Stimulated activated CD8-positive, alpha-beta memory T cell treated with anti-CD3 and anti-CD28 coated beads, Interleukin-7, amount 100 ng/mL, for 24 hours (primary cell): ENCODE data around the gene HMCN2.

Experiments used
- DNase-seq: peaks from one replicate; pipeline ENCODE4 v3.0.0-alpha.2; 2020; ENCODE audit warnings: low read depth

The HMCN2 gene

DNA sequence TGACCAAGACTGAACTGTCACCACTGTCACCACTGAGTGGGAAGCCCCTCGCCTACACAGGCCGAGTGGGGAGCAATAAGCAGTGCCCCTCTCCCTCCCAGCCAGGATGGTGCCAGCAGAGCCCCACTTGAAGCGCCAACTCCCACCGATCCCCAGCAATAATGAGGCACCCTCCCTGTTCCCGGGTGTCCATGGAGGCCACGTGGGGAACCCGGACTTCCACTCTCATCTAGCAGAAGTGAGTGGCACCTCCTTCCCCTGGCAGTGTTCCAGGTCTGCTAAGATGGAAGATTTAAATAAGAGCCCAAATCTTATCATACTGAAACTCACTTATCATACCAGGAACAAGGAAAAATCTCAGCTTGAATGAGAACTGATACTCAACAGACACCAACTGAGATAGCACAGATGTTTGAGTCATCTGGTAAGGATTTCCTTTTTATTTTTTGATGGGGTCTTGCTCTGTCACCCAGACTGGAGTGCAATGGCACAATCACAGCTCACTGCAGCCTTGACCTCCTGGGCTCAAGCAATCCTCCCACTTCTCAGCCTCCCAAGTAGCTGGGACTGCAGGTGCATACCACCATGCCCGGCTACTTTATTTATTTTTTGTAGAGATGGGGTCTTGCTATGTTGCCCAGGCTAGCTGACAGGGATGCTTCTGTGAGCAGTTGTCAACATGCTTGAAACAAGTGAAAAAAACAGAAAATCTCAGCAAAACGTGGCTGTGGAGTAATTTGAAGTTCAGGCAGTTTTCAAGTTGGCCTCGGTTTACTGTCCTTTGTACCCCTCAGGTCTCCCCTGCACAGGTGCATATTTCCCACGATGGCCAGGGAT lies 149.6 kb downstream of the HMCN2 start:
- no peak for DNase-seq

DNA sequence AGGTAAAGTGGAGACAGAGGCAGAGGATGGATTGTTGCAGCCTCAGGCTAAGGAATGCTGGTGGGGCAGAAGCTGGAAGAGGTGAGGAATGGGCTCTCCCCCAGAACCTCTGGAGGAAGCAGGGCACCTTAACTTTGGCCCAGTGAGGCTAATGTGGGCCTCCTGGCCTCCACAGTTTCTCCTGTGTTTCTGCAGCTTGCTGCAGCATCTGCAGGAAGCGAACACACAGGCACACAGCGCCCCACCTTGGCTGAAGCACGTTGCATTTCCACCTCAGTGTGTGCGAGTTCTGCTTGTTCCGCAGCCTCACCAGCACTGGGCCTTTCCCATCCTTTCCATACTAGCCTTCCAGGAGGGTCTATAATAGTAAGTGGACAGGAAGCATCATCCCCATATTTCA lies 152.0 kb downstream of the HMCN2 start:
- no peak for DNase-seq

DNA sequence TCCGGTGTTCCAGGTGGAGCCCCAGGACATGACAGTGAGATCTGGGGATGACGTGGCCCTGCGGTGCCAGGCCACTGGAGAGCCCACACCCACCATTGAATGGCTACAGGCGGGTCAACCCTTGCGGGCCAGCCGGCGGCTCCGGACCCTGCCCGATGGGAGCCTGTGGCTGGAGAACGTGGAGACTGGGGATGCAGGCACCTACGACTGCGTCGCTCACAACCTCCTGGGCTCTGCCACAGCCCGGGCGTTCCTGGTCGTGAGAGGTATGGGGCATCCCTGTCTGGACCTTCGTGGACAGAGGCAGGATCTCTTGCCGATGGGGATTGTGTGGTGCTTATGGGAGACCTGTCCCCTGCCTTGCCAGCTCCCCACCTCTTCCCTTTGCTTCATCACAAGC lies 153.2 kb downstream of the HMCN2 start:
- DNase-seq: no peak

DNA sequence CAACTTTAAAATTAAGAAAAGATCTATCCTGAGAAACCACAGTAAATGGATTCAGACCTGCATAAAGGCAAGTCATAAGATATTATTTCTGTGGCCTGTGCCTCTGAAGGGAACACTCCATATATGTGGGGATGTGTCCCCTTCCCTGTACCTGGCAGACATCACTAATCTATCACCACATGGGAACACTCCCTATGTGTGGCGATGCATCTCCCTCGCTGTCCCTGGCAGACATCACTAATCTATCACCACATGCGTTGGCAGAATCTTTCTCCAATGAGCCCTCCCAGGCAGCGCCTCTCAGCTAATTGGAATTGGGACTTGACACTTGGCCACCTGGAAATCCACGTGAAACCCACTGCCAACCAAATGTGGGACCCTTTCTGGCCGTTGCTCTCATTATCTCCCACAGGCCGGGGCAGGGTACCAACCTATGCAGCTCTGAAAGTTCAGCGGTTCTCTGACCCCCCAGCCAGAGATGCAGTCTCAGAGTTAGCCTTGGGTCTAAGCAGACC lies 154.0 kb downstream of the HMCN2 start:
- DNase-seq: no peak

DNA sequence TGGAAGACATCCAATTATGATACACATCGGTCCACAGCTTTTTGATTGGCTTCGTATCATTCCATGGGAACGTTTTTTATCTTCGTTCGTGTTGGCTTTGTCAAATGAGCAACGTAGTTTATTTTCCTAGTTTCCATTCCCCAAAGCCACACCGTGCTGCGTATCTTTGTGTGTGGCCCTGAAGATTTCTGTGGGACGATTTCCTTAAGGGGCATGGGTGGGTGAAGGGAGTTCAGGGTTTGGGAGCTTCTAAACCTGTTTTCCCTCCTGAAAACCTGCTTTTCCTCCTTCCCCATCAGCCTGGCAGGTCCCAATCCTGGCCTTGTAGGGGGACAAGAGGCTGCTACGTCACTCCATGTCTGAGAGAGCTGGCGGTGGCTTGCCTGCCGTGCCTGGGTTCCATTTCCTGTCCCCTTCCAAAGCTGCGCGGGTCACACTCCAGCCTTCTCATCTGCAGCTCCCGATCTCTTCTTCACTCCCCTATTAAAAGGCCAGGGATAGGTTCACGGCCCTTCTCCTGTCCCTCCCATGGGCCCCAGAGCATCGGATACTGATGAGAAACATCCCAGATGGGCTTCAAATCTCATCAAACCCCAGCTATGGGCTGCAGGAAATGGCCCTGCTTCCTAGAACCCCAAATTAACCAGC lies 155.7 kb downstream of the HMCN2 start:
- DNase-seq: no peak

DNA sequence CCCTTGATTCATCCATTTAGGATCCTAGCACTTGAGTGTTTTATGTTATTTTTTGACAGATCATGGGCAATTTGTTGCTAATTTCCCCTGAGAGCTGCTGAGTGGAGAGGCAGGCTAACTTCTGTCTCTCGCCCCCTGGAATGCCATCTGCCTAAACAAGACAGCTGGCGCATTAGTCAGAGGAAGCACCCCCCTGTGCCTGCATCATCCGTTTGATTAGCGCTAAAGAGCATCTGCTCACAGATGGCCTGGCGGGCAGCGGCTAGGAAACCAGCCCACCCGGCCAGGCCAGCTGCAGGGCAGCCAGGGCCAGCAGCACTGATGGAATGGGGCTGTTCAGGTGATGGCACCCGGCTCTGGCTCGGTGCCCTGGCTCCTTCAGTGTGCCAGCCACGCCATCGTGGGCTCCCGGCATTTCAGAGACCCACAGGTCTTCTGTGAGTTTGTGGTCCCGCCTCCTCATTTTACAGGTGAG lies 156.3 kb downstream of the HMCN2 start:
- DNase-seq: no peak

DNA sequence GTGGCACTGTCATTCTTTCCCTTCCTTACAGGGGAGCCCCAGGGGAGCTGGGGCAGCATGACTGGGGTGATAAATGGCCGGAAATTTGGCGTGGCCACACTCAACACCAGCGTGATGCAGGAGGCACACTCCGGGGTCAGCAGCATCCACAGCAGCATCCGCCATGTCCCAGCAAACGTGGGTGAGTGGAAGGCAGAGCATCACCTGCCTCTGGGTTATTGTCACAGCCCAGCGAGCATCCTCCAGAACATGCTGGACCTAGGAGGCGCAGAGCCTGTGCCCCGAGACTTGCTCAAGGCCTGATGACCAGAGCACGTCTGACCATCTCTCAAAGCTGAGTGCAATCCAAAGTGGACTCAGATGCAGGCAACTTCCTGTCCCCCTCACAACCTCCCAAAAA lies 157.0 kb downstream of the HMCN2 start:
- DNase-seq: no peak

DNA sequence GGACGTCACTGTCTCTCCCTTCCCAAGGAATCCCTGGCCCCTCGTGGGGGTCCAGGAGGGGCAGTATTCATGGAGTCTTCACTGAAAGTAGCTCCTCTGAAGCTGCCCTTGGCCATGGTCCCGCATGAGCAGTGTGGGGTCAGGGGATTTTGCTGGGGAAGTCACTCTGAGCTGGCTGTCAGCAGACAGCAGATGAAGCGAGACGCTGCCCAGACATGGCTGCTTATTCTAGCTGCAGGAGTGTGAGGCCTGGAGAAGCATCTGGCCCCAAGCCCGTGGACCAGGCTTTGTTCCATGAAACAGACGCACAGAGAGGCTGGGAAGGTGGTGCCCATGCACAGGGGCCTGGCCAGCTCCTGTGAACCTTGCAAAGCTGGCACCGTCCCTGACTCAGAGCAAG lies 157.7 kb downstream of the HMCN2 start:
- DNase-seq: no peak

DNA sequence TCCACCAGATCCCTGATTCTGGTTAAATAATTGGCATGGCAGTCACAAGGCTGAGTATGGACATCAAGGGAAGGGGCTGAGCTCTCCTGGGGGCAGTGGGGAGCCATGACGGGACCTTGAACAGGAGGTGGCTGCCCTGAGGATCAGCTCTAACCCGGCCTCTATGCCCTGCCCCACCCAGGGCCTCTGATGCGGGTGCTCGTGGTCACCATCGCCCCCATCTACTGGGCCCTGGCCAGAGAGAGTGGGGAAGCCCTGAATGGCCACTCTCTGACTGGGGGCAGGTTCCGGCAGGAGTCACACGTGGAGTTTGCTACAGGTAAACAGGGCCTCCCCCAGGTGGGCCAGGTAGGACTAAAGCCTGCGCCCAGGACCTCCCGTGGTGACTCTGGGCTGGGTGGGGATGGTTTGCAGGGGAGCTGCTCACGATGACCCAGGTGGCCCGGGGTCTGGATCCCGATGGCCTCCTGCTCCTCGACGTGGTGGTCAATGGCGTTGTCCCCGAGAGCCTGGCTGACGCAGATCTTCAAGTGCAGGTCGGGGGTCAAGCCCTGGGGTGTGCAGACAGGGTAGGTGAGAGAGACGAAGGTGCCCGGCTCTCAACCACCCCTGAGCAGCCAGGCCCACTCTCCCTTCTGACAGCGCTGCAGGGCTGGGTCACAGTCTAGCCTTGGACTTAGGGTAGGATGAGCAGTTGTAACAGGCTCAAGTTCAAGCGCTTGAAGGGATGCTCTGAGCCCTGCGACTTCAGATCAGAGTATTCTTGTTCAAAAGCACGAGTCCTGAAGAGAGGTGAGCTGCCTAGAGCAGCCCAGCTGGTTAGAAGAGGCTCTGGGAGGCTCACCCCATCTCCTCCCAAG lies 159.3 kb downstream of the HMCN2 start:
- DNase-seq: no peak

DNA sequence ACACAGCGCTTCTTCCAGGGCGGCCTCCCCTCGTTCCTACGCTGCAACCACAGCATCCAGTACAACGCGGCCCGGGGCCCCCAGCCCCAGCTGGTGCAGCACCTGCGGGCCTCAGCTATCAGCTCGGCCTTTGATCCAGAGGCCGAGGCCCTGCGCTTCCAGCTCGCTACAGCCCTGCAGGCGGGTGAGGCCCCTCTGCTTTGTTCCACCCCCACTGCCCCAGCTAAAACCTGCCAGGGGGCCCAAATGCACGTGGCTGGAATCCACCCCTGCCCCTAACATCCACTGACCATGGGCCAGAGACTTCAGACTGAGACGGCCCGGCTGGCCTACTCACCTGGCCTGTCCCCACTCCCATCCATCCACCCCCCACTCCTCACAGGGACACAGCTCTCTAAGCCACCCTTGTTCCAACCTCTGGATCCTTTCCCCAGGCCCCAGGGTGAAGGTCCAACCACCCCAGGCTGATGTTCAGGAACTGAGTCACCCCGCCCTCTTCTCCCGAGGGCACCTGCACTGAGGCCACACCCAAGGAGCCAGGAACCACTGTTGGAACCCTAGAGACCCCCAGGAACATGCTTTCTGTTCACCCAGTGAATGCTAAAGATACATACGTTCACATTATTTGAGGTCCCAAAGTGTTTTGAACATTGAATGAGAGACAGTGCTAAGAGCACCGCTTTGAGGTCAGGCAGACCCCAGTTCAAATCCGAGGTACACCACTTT lies 160.3 kb downstream of the HMCN2 start:
- DNase-seq: no peak

DNA sequence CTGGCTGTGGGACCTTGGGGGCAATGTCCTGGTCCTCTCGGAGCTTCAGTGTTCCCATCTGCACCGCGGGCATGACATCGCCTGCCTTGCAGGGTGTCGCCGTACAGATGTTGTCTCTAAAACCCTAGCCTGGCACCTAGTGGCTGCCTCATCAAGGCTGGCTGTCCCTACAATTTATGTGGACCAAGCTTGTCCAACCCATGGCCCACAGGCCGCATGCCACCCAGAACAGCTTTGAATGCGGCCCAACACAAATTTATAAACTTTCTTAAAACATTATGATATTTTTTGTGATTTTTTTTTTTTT lies 160.9 kb downstream of the HMCN2 start:
- DNase-seq: no peak

DNA sequence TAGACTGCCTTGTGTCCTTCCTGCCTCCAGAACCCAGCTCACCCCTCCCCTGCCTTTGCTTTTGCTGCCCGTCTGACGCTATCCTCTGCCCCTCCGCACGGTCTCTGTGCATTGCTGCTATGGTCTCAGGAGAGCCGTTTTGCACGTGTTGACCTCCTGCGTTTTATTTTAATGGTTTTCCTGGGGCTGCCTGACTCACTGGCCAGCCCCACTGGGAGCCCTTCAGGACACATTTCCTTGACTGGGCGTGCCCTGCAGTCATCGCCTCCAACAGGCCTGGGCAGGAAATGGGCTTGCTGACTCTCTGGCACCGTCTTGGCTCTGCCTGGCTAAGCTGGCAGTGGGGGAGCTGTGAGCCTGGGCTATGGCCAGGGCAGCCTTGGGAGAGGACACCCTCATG lies 161.3 kb downstream of the HMCN2 start:
- DNase-seq: no peak

DNA sequence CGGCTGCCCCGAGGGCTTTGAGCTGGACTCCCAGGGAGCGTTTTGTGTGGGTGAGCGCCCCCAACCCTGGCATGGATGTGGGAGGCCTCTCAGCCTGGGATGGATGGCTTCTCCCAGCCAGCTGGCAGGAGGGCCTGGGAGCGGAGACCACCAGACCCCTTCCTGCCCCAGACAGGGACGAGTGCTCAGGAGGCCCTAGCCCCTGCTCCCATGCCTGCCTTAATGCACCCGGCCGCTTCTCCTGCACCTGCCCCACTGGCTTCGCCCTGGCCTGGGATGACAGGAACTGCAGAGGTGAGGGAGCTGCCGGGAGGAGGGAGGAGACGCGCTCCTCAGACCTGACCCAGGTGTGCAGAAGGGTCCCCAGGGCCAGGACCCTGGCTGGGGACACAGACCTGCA lies 161.8 kb downstream of the HMCN2 start:
- DNase-seq: no peak

DNA sequence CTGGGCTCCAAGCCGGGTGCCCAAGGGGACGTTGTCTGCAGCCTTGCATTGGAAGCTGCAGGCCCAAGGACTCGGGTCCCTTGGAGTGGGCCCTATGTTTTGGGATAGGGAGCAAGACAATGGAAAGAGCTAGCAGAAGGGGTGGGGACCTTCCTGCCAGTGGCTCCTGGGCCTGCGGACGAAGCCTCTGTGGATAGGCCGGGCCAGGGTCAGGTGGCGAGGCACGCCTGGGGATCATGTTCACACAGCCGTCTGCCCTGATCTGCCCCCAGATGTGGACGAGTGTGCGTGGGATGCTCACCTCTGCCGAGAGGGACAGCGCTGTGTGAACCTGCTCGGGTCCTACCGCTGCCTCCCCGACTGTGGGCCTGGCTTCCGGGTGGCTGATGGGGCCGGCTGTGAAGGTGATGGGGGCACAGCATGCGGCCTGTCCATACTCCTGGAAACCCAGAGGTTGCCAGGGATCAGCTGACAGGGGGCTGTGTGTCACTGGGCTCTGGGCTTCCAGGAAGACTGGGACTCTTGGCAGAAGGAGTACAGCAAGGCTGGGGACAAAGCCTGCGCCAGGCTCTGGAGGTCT lies 162.6 kb downstream of the HMCN2 start:
- DNase-seq: no peak

DNA sequence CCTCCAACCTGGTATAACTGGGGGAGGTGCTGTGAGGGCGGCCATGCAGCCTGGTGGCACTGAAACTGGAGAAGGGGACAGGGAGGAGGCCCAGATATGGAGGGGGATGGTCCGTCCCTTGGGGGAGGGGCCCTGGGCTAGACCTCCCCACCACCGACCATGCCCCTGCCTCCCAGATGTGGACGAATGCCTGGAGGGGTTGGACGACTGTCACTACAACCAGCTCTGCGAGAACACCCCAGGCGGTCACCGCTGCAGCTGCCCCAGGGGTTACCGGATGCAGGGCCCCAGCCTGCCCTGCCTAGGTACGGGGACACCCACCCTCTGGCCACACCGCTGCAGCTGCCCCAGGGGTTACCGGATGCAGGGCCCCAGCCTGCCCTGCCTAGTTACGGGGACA lies 163.8 kb downstream of the HMCN2 start:
- DNase-seq: no peak

DNA sequence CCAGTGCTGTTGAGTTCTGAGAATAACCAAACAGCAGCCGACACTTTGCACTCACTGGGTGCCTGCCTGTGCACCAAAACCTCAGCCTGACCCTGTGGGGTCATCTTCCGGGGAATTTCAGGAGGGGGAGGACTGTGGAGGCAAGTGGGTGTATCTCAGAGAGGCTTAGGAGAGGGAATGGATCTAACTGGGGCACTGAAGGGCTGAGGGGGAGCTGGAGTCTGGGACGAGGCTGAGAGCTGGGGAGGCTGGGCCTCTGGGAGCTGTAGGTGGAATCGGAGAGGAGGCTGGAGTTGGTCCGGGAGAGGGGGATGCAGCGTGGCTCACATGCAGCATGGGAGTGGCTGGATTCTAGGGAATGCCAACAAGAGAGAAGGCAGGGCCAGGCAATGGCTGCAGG lies 164.3 kb downstream of the HMCN2 start:
- DNase-seq: no peak

DNA sequence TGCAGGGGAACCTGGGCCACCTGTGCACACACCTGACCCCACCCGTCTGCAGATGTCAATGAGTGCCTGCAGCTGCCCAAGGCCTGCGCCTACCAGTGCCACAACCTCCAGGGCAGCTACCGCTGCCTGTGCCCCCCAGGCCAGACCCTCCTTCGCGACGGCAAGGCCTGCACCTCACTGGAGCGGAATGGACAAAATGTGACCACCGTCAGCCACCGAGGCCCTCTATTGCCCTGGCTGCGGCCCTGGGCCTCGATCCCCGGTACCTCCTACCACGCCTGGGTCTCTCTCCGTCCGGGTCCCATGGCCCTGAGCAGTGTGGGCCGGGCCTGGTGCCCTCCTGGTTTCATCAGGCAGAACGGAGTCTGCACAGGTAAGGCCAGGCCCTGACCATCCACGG lies 164.7 kb downstream of the HMCN2 start:
- no peak for DNase-seq

DNA sequence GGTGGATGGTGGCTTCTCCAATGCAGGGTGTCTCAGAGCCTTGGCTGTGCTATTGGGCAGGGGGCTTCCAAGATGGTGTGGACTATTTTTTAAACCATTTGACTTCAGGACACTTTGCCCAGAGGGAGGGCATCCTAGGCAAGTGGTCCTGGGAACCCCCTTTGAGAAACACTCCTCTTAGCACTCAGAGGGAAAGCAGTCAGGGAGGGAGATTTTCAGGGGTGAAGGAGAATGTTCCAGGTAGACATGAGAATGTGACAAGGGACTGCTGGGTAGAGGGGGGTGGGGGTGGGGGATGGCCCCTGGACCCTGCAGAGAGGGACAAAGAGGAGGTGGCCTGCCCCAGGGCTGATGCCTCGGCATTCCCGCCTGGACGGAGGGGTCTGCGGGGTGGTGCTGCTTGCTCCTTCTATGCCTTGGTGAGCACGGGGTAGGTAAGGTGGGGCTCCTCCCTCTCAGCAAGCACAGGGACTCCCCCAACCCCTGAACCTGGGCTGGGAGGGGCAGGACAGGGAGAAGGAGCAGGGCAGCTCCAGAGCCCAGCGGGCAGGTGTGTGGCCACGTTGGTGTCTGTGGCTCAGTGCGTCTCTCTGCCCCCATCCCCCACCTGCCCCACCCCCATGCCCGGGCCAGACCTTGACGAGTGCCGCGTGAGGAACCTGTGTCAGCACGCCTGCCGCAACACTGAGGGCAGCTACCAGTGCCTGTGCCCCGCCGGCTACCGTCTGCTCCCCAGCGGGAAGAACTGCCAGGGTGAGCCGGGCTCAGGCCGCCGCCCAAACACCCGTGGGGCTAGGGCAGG lies 165.4 kb downstream of the HMCN2 start:
- no peak for DNase-seq

DNA sequence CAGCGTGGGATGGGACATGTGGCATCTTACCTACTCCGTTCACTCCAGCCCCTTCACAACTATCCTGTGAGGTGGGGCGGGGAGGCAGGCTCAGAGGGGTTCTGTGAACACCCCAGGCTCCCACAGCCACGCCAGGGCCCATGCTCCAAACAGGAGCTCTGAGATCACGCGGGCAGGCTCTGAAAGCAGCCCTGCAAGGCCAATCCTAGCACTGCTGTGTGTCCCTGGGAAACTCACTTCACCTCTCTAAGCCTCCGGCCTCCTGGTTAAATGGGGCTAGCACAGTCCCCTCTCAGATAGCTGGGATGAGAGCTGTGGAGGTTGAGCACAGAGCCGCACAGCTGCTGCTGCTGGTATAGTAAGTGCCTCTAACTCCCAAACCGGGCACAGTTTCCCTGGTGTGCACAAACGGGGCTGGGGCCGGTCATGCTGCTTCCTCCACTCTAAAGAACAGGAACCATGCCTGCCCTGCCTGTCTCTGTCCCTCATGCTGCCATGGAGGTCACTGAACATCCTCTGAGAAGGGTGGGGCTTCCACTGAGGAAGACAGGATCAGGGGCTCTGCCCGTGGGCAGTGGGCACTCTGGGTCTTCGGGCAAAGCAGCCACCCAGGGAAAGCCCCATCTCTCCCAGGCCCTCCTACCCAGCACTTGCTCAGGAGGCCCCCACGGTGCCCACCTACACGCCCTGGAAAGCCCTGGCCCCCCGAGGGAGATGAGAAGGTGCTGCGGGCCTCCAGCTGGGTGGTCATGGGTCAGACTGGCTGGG lies 166.2 kb downstream of the HMCN2 start:
- DNase-seq: no peak

DNA sequence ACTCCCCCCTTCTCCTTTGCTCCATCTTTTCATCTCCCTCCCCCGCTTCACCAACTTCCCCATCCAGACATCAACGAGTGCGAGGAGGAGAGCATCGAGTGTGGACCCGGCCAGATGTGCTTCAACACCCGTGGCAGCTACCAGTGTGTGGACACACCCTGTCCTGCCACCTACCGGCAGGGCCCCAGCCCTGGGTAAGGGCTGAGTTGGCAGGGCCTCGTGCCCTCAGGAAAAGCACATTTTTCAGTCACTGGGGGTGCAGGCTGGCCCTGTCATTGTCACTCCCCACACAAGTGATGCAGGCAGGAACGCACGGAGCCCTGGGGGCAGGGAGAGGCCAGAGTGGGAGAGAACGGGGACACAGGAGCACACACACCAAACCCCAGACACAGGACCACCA lies 166.8 kb downstream of the HMCN2 start:
- no peak for DNase-seq
